ENCODE measurements around the gene PLCD3.

PLCD3 gene

DNA sequence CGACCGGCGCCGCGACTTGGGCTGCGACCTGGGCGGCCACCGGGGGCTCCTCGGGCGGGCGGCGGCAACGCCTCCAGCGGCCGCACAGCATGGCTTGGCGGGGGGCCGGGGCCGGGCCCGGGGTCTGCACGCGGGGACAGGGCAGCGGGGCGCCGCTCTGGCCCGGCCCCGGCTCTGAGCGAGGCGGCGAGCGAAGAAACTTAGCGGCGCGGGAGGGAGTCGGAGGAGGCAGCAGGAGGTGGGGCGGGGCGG is at the start of gene PLCD3:
PLCD3 (minus strand) TSS at position 196 of the 252 bp plus-strand sequence; CDS start at position 91, 105 bp downstream.
- no peak for DNase-seq (ENCODE audit: low spot score)

GRCh38 chr17:45177563-45177962 is 45.2 kb upstream of the PLCD3 start:
- DNase-seq (ENCODE audit: low spot score): no peak

GRCh38 chr17:45175759-45176115 is 43.4 kb upstream of the PLCD3 start:
- DNase-seq (ENCODE audit: low spot score): no peak

DNA sequence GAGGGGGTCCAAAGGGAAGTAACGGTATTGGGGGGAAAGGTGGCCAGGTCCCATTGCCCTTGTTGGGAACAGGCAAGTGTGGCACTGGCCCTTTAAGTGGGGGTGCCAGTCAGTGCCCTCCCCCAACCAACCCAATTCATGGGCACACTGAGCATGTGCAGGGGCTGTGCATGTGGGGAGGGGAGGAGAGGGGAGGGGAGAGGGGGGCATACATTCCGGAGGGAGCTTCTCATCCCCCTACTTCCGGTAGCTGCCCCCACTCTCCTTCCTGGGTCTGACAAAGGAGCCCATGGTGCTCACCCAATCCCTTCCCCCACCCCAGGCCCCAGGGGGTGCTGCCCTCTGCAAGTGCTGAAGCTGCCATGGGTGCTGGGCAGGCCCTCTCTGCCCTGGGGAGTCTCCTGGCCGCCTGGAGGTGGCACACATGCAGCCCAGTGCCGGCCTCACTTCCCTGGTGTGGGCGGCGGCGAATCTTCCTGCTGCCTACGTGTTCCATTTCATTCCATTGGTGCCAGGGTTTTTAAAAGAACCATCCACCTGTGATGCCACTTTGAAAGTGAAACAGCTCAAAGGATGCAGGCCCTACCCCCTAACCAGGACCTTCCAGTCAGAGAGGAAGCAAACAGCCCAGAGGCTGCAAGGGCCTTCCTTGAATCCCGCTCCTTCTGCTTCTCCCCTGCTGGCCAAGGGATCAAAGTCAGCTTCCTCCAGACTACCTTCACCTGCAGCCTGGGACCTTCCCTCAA is 40.4 kb upstream of the PLCD3 start:
- DNase-seq (ENCODE audit: low spot score): peak; percentile 92

DNA sequence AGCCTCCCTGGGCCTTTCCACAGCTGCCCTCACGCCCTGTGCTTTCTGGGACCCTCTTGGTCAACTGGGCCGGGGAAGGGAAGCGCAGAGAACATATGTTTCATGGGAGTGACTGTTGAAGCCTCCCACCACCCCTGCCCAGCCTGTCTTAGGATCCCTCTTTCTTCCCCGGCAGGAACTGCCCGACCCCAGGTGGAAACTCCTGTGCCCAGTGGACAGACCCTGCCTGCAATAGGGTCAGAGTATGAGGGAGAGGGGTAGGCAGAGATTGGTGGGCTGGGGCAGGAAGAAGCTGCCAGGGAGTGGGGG is 39.9 kb upstream of the PLCD3 start:
- no peak for DNase-seq (ENCODE audit: low spot score)

- DNase-seq (ENCODE audit: low spot score): no peak
Measured at GRCh38 chr17:45171338-45172231, 39.3 kb upstream of the PLCD3 start.

DNA sequence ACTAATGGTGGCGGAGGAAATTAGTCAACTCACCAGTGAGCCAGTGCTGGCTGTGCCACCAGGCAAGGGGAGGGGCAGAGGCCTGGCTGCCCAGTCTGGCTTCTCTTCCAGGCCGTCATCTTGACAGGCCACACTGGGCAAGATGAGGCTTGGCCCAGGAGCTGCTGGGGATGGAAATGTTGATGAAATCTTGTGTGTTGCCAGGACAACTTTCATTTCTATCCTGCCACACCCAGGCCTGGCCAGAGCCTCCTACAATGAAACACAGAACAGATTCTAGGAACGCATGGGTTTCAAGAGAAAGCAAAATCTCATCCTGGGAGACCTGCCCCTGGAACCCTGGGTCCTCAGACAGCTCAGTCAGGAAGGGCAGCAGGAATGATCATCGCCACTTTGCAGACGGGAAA is 38.6 kb upstream of the PLCD3 start:
- no peak for DNase-seq (ENCODE audit: low spot score)

DNA sequence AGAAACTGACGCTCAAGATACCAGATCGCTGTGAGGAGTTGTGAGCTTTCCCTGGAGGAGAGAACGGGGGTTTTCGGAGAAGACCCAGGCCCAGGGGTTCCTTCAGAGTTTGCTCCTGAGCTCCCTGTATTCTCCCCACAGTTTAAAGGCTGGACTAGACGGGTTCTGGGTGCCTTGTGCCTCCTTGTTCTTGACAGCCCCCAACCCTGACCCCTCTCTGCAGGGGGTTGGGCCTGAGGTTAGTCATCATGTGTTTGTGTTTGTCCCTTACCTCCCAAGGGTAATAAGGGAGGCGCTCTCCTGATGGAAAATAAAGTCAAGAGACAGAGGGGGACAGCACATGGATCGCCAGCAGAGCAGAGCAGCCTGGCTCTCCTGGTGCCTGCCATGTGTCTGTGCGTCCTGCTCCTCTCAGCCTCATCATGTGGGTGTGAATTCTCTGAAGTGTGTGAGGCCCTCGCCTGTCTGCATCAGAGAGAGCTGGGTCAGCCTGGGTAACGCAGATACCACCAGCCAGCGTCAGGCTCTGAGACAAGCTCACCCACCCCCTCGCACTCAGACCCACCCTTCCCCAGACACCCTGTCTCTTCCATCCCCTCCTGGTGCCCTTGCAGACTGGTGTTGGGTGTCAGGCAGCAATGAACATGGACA is 38.1 kb upstream of the PLCD3 start:
- DNase-seq (ENCODE audit: low spot score): no peak

GRCh38 chr17:45168991-45169752 is 36.9 kb upstream of the PLCD3 start:
- DNase-seq (ENCODE audit: low spot score): no peak

GRCh38 chr17:45164734-45165269 is 32.5 kb upstream of the PLCD3 start:
- no peak for DNase-seq (ENCODE audit: low spot score)

GRCh38 chr17:45162025-45162687 is 29.8 kb upstream of the PLCD3 start:
- DNase-seq (ENCODE audit: low spot score): no peak

DNA sequence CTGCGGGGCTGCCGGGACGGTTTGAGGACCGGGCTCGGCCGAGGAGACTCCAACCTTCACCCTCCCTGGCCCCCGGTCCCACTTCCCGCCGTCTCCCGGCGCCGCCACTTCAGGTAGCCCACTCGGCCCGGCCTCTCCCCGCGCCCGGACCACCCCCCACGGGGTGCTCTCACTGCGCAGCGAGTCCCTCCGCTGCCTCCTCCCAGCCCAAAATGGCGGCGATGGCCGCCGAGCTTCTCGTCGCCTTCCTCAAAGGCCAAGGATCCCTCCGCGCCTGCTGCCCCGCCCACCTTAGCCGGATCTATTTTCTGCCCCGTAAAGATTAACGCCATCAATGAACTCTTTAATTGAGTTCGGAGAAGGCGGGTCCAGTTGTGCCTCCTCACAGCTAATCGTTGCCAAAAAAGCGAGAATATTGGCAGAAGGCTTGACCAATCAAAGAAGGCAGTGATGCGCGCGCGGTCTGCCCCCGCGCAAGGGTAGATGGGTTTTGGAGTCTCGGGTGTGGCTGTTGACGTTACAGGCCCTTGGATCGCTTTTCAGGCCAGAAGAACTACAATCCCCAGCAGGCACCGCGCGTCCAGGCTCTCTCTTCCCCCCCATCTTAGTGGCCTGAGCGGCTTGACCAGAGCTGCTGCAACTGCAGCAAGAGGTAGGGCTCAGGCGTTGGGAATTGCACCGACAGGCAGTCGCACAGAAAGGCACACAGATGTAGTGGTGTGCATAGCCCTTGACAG is 29.1 kb upstream of the PLCD3 start, which contains the start of gene HEXIM2:
HEXIM2 (plus strand) TSS at position 588 of the 737 bp plus-strand sequence. CDS start 919 bp downstream, outside the sequence.
- DNase-seq (ENCODE audit: low spot score): peak; percentile 100

DNA sequence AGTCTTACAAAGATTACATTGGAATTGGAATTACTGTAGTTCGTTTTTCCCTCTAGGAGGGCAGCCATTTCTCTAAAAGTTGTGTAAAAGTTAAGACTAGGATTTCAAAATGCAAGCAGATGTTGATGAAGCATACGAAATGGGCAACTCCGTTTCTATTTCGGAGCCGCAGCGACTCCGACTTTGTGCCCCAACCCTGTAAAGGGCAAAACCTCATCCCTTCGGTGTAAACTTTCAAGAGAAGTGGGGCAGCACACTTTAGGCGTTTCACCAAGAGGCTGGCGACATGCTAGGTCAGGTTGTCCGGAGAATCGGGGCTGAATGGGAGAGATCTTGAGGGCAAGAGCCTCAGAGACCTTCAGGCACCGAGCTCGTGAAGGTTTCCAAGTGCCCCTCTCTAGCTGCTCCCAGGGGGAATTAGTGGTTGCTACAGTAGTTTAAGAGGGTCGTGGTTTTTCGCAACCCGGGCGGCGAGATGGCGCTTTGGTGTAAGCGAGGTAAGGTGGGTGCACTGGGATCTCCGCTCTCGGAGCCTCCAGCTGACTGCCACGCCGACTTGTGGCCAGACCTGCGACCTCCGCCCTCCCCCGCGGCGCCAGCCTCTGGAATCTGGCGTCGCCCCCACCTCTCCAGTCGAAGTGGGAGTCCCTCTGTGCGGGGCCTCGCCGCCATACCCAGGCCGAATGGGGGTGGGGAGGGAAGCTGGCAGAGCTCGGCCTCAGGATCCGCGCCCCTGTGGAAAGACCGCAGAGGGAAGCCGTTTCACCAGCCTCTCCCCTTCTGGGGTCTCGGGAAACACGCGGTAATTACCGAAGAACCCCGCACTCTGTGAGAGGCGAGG is 28.4 kb upstream of the PLCD3 start:
- peak; percentile 62 for DNase-seq (ENCODE audit: low spot score)

- DNase-seq (ENCODE audit: low spot score): no peak
Measured at GRCh38 chr17:45156242-45156641, 23.9 kb upstream of the PLCD3 start.

DNA sequence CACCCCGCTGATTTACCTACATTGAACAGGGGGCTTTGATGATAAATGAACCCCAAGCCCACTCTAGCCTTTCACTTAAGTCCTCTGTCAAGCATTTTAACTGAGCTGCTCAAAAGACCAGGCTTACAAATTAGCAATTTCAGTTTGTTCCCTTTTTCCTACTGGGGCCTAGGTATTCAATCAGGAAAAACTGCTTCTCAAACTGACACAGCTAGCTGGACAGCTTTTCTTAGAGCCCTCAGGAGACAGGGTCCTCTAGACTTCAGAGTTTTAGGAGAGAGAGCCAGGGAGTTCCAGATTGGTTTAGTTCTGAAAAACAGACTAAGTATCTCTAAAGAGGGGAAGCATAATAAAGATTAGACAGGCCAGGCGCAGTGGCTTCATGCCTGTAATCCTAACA is 23.2 kb upstream of the PLCD3 start:
- DNase-seq (ENCODE audit: low spot score): no peak

DNA sequence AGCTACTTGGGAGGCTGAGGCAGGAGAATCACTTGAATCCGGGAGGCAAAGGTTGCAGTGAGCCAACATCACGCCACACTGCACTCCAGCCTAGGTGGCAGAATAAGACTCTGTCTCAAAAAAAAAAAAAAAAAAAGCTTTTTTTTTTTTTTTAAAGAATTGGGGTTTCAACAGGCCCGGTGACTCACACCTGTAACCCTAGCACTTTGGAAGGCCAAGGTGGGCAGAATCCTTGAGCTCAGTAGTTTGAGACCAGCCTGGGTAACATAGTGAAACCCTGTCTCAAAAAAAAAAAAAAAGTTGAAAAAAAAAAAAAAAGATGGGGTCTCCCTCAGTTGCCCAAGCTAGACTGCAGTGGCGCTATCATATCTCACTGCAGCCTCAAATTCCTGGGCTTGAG is 22.7 kb upstream of the PLCD3 start:
- no peak for DNase-seq (ENCODE audit: low spot score)

DNA sequence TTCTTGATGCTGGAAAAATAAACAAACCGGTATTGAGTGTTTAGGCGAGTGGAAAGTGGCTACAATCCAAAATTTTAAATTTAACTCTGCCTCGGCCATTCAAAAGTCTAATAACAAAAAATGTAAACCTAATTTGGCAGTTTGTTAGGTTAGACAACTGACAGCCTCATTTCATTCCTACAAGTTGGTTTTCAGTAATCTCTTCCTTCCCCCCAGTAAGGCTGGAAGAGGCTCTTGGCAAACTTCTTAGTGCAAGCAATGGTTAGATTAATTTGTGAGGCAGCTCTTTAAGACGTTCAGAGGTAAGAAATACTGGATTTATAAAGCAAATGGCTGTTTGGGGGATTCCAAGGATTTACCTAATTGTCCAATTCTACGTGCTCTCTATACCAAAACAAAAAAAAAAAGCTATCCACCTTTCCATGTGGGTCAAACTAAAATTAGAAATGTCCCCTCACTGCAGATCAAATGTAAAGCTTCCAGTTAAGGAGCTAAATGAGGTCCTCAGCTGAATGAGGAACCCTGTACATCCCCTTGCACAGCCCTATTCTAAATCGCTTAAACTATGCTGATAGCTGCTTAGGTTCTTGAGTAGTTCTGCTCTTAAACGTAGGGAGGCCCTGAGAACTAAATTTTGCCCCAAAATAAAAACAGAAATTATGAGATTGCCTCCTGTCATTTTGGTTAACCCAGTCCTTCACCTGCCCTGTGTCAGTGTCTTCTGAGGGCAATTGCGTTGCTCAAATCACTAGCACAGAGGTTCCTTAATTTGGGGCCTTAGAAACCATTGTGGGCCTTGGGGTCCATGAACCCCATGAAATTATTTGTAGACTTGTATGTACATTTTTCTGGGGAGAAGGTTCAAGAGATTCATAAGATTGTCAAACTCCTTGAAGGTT is 18.8 kb upstream of the PLCD3 start:
- DNase-seq (ENCODE audit: low spot score): no peak

Data from globus pallidus (tissue), 1 donor.